B cell (primary cell): ENCODE measurements around the gene POM121. TPM values are rescaled to one million over a fixed set of nuclear protein-coding genes. Genes with fewer than 3 reads are reported as not detected.
A peak's percentile ranks its signal among the peaks of the same experiment; 100 is the strongest.
"Not testable (repeated sequence)": the region's sequence is repeated elsewhere in the genome, so short reads cannot be mapped to it uniquely, and the experiment has no call there.

Experiments used
- ATAC-seq: fragments of 200-7000 bp; cut with Tn5 transposase; one replicate; pipeline ENCODE4 v1.10.0; 2021; ENCODE audit warnings: low read depth, mild to moderate bottlenecking, moderate number of reproducible peaks, moderate library complexity
- CTCF ChIA-PET: fragments of 350-600 bp; sonication (Branson Sonifier 250); formaldehyde crosslinking; loops from one replicate; lab custom pipeline; 2021; ENCODE audit warnings: antibody characterized with exemption, inconsistent platforms; lab: Charles Lee
- POLR2A ChIA-PET: fragments of 350-600 bp; sonication (Branson Sonifier 250); formaldehyde crosslinking; loops from one replicate; lab custom pipeline; 2021; ENCODE audit warnings: antibody characterized with exemption; lab: Charles Lee
- DNase-seq: peaks from one replicate; pipeline ENCODE4 v3.0.0; 2013
- H2AFZ ChIP-seq: 2 replicates; pipeline ENCODE4 v1.6.1; 2012; ENCODE audit warnings: mild to moderate bottlenecking, low read depth, low read length; ENCODE audit not compliant: insufficient read depth, poor library complexity, severe bottlenecking
- H3K27ac ChIP-seq, 2 donors: 1 replicate in 1 of 2; 2 replicates in 1 of 2; pipeline ENCODE4 v1.5.1; 2012 to 2013; ENCODE audit warnings: low read length in 2 of 2, mild to moderate bottlenecking in 2 of 2, moderate library complexity in 1 of 2
- H3K27me3 ChIP-seq, 4 experiments: fragments of 200-600 bp in 1 of 4; sonication (generic) in 1 of 4; replicated peaks in 1 of 4; 1 replicate in 2 of 4; 2 replicates in 2 of 4; pipeline versions ENCODE4 v1.6.1 to v1.7.0; 2013 to 2016; ENCODE audit warnings: low read length in 3 of 4, mild to moderate bottlenecking in 2 of 4, mixed read lengths in 1 of 4, moderate library complexity in 1 of 4; ENCODE audit not compliant: insufficient read depth in 4 of 4, control insufficient read depth in 3 of 4; ENCODE audit errors: control extremely low read depth in 1 of 4
- H3K36me3 ChIP-seq, 2 experiments: replicated peaks in 1 of 2; 1 replicate in 1 of 2; 2 replicates in 1 of 2; pipeline versions ENCODE4 v1.6.1 to v1.7.1; 2013; ENCODE audit warnings: low read length in 1 of 2; ENCODE audit not compliant: insufficient read depth in 2 of 2, control insufficient read depth in 1 of 2; ENCODE audit errors: control extremely low read depth in 1 of 2, extremely low read depth in 1 of 2
- H3K4me1 ChIP-seq, 2 donors: fragments of 200-600 bp in 1 of 2; sonication (generic) in 1 of 2; 1 replicate in 1 of 2; 2 replicates in 1 of 2; pipeline versions ENCODE4 v1.5.1 to v1.6.1; 2013 to 2017; ENCODE audit warnings: low read length in 2 of 2; ENCODE audit not compliant: control insufficient read depth in 2 of 2, insufficient read depth in 2 of 2
- H3K4me2 ChIP-seq: replicated peaks from 2 replicates; pipeline ENCODE3; 2012; ENCODE audit warnings: mild to moderate bottlenecking, low read depth, low read length; ENCODE audit not compliant: poor library complexity, severe bottlenecking
- H3K4me3 ChIP-seq, 5 experiments: fragments of 200-600 bp in 1 of 5; sonication (generic) in 1 of 5; 1 replicate in 3 of 5; 2 replicates in 2 of 5; pipeline versions ENCODE4 v1.5.1 to v1.7.0; 2011 to 2016; ENCODE audit warnings: low read length in 4 of 5, mild to moderate bottlenecking in 4 of 5, low read depth in 2 of 5, control low read depth in 1 of 5, moderate library complexity in 1 of 5; ENCODE audit not compliant: insufficient read depth in 1 of 5; ENCODE audit errors: control extremely low read depth in 1 of 5, extremely low read depth in 1 of 5
- H3K79me2 ChIP-seq: fragments of 200-600 bp; sonication (generic); one replicate; pipeline ENCODE4 v1.6.0; 2016; ENCODE audit warnings: low read length; ENCODE audit not compliant: control insufficient read depth, insufficient read depth
- H3K9ac ChIP-seq: fragments of 200-600 bp; sonication (generic); 2 replicates; pipeline ENCODE4 v1.6.1; 2017; ENCODE audit warnings: mild to moderate bottlenecking, low read length, moderate library complexity
- H3K9me3 ChIP-seq, 3 donors: one replicate each; pipeline versions ENCODE4 v1.6.1 to v1.7.1; 2013; ENCODE audit warnings: low read length in 2 of 3; ENCODE audit not compliant: control insufficient read depth in 2 of 3, insufficient read depth in 1 of 3; ENCODE audit errors: control extremely low read depth in 1 of 3
- H4K20me1 ChIP-seq: 2 replicates; pipeline ENCODE4 v1.6.0; 2012; ENCODE audit warnings: mild to moderate bottlenecking, low read length; ENCODE audit not compliant: insufficient read depth, control insufficient read depth, poor library complexity, severe bottlenecking
- H3K27ac Mint-ChIP-seq: one replicate; pipeline ENCODE4 v1.8.0; 2021; ENCODE audit warnings: mixed read lengths
- H3K27me3 Mint-ChIP-seq: one replicate; pipeline ENCODE4 v1.8.0; 2021; ENCODE audit warnings: mixed read lengths
- H3K4me1 Mint-ChIP-seq: one replicate; pipeline ENCODE4 v1.8.0; 2021; ENCODE audit warnings: mixed read lengths
- H3K4me3 Mint-ChIP-seq: one replicate; pipeline ENCODE4 v1.8.0; 2021; ENCODE audit warnings: mixed read lengths
- H3K9me3 Mint-ChIP-seq: one replicate; pipeline ENCODE4 v1.8.0; 2022; ENCODE audit warnings: mixed read lengths; ENCODE audit not compliant: insufficient read depth
- WGBS: methylation state at CpG from one replicate; pipeline ENCODE4 v1.1.5; 2013; ENCODE audit warnings: missing lambda C conversion rate; ENCODE audit not compliant: insufficient coverage; 5-methylcytosine and 5-hydroxymethylcytosine counted together
- intact Hi-C: fragments of 100-400 bp; cut with micrococcal nuclease; formaldehyde crosslinking; loops from one replicate; pipeline ENCODE4 v1.10.0; 2022
- polyA plus RNA-seq: library from polyadenylated mRNA; depleted of rRNA; stranded (reverse); fragments of >200 nt; gene quantifications from 2 replicates; pipeline ENCODE4 v1.2.3, GENCODE V29; 2012
- total RNA-seq, 2 donors: library from RNA; stranded (reverse); fragments of 120-200 nt in 1 of 2; gene quantifications; 1 replicate in 1 of 2; 2 replicates in 1 of 2; pipeline versions ENCODE4 v1.2.3 to v1.2.4, GENCODE V29; 2013 to 2022

POM121 gene
- total and polyA plus RNA-seq, 2 donors (not counting 1 experiment from before 2014, with no cell fraction given): 25.0 to 57.9 TPM

DNA sequence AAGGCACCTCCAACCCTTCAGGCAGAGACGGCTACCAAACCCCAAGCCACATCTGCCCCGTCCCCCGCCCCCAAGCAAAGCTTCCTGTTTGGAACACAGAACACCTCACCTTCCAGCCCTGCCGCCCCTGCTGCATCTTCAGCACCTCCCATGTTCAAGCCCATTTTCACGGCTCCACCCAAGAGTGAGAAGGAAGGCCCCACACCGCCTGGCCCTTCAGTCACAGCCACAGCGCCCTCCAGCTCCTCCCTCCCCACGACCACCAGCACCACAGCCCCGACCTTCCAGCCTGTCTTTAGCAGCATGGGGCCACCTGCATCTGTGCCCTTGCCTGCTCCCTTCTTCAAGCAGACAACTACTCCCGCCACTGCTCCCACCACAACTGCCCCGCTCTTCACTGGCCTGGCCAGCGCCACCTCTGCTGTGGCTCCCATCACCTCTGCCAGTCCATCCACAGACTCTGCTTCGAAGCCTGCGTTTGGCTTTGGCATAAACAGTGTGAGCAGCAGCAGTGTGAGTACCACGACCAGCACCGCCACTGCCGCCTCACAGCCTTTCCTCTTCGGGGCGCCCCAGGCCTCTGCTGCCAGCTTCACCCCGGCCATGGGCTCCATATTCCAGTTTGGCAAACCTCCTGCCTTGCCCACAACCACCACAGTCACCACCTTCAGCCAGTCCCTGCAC is 17.3 kb downstream of the POM121 start:
- DNase-seq, H3K27ac ChIP-seq, H3K9me3 Mint-ChIP-seq, H3K4me3 ChIP-seq, H4K20me1 ChIP-seq, CTCF ChIA-PET, H3K4me3 Mint-ChIP-seq, POLR2A ChIA-PET, H2AFZ ChIP-seq, H3K9me3 ChIP-seq, H3K27me3 Mint-ChIP-seq, intact Hi-C loops, H3K27me3 ChIP-seq, H3K9ac ChIP-seq, ATAC-seq, H3K4me2 ChIP-seq, H3K79me2 ChIP-seq, H3K27ac Mint-ChIP-seq: not testable (repeated sequence)
- Histone ChIP-seq H3K36me3 (peaks cover 1 to 11% of the 10 kb centered on the region in 2 experiments), H3K4me1 (peaks cover 10 to 13% of the 10 kb centered on the region in 2 donors)
- H3K4me1 Mint-ChIP-seq: peaks cover 11% of the 10 kb centered on the region
- no CpG with 5 or more reads among the region's 20 CpGs for WGBS

DNA sequence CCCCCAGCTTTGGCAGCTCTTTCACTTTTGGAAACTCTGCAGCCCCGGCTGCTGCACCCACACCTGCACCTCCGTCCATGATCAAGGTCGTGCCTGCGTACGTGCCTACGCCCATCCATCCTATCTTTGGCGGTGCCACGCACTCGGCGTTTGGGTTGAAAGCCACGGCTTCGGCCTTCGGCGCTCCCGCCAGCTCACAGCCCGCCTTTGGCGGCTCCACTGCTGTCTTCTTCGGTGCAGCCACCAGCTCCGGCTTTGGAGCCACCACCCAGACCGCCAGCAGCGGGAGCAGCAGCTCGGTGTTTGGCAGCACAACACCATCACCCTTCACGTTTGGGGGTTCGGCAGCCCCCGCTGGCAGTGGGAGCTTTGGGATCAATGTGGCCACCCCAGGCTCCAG is 18.1 kb downstream of the POM121 start:
- H2AFZ ChIP-seq, H3K4me1 Mint-ChIP-seq, H3K27me3 ChIP-seq, H3K27ac Mint-ChIP-seq, H3K4me3 ChIP-seq, DNase-seq, H3K27ac ChIP-seq, H3K4me3 Mint-ChIP-seq, POLR2A ChIA-PET, H4K20me1 ChIP-seq, H3K4me2 ChIP-seq, CTCF ChIA-PET, H3K4me1 ChIP-seq, ATAC-seq, H3K9ac ChIP-seq, H3K79me2 ChIP-seq, intact Hi-C loops, H3K9me3 Mint-ChIP-seq, H3K27me3 Mint-ChIP-seq, H3K9me3 ChIP-seq: not testable (repeated sequence)
- H3K36me3 ChIP-seq: peaks cover 1 to 11% of the 10 kb centered on the region in 2 experiments
- 100% methylated on average over 10 of the region's 25 CpGs for WGBS

GRCh38 chr7:72944937-72945336 is 20.0 kb downstream of the POM121 start:
- ATAC-seq, H3K4me2 ChIP-seq, H3K4me3 Mint-ChIP-seq, H4K20me1 ChIP-seq, H3K27ac Mint-ChIP-seq, H3K9me3 ChIP-seq, H3K4me3 ChIP-seq, H3K27me3 Mint-ChIP-seq, H3K79me2 ChIP-seq, H3K9ac ChIP-seq, POLR2A ChIA-PET, H3K4me1 ChIP-seq, H3K27me3 ChIP-seq, H3K36me3 ChIP-seq, H2AFZ ChIP-seq, DNase-seq, H3K9me3 Mint-ChIP-seq, intact Hi-C loops, CTCF ChIA-PET, H3K4me1 Mint-ChIP-seq, H3K27ac ChIP-seq: not testable (repeated sequence)
- no CpG with 5 or more reads among the region's 15 CpGs for WGBS

DNA sequence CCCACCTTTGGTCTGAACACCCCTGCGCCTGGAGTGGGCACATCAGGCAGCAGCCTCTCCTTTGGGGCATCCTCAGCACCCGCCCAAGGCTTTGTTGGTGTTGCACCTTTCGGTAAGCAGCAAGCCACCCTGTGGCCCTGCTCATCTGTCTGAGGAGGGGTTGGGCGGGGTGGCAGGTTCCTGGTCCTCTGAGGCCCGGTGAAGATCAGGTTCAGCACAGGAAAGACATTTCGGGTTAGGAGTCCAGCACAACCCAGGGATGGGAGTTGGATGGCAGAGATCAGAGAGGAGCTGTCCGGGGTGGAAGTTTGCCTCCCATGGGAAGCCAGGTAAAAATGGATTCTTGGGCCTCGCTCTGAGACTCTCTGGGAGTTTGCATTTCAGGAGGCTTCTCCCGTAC is 20.7 kb downstream of the POM121 start:
- peak overlapping the region; percentile 37 for H3K27ac Mint-ChIP-seq
- not testable (repeated sequence) for DNase-seq
- 95% methylated on average over 4 of the region's 9 CpGs for WGBS

More for the DNA sequence above, 20.7 kb downstream of the POM121 start:
- intact Hi-C loops, H3K9me3 ChIP-seq, CTCF ChIA-PET, H3K4me1 ChIP-seq, H3K27ac ChIP-seq, H3K9ac ChIP-seq, H3K4me3 ChIP-seq, ATAC-seq, H3K4me3 Mint-ChIP-seq, H3K4me1 Mint-ChIP-seq, H3K27me3 ChIP-seq, H3K4me2 ChIP-seq, H3K9me3 Mint-ChIP-seq, H4K20me1 ChIP-seq, H3K36me3 ChIP-seq, H3K79me2 ChIP-seq, H2AFZ ChIP-seq, POLR2A ChIA-PET, H3K27me3 Mint-ChIP-seq: not testable (repeated sequence)
